MCF 10A (cell line): Measurements from ENCODE around the gene TAS1R3. TPM values are rescaled to one million over a fixed set of nuclear protein-coding genes. Genes with fewer than 3 reads are reported as not detected.

Experiments
- BruUV-seq: library from RNA; stranded (reverse); fragments of 400-500 nt; replicated peaks from 2 replicates; lab custom pipeline; 2021; lab: Mats Ljungman, UMichigan
- CTCF ChIA-PET: fragments of 300-600 bp; sonication (Branson Sonifier 250); formaldehyde crosslinking; extraction: SDS; loops from one replicate; lab custom pipeline; 2021; ENCODE audit warnings: antibody characterized with exemption, inconsistent platforms; lab: Yijun Ruan, JAX
- POLR2A ChIA-PET: fragments of 300-600, 350-650 bp; sonication (Branson Sonifier 250); formaldehyde crosslinking; extraction: SDS; loops from one replicate; lab custom pipeline; 2020; ENCODE audit warnings: antibody characterized with exemption, inconsistent platforms; lab: Yijun Ruan, JAX
- DNase-seq: peaks from one replicate; pipeline ENCODE4 v3.0.0-alpha.2; 2018; ENCODE audit not compliant: unreplicated experiment
- H3K27ac Mint-ChIP-seq: one replicate; pipeline ENCODE4 v1.8.0; 2022; ENCODE audit warnings: mild to moderate bottlenecking, low read depth, mixed read lengths; ENCODE audit not compliant: unreplicated experiment
- H3K27me3 Mint-ChIP-seq: one replicate; pipeline ENCODE4 v1.8.0; 2022; ENCODE audit warnings: mixed read lengths; ENCODE audit not compliant: insufficient read depth, unreplicated experiment
- H3K36me3 Mint-ChIP-seq: one replicate; pipeline ENCODE4 v1.8.0; 2022; ENCODE audit warnings: mild to moderate bottlenecking, moderate library complexity, mixed read lengths; ENCODE audit not compliant: insufficient read depth, unreplicated experiment
- H3K4me1 Mint-ChIP-seq: one replicate; pipeline ENCODE4 v1.8.0; 2022; ENCODE audit warnings: mixed read lengths; ENCODE audit not compliant: insufficient read depth, unreplicated experiment
- H3K4me3 Mint-ChIP-seq: one replicate; pipeline ENCODE4 v1.8.0; 2022; ENCODE audit warnings: mild to moderate bottlenecking, moderate library complexity, mixed read lengths; ENCODE audit not compliant: unreplicated experiment
- H3K9me3 Mint-ChIP-seq: one replicate; pipeline ENCODE4 v1.8.0; 2022; ENCODE audit warnings: mixed read lengths; ENCODE audit not compliant: unreplicated experiment
- CTCF ChIP-seq: fragments of 200-600 bp; IDR thresholded peaks from one replicate; pipeline ENCODE4 v1.8.0; 2022; ENCODE audit warnings: antibody characterized with exemption, mild to moderate bottlenecking; ENCODE audit not compliant: unreplicated experiment
- intact Hi-C: fragments of 100-400 bp; cut with micrococcal nuclease; formaldehyde crosslinking; loops from 2 replicates; pipeline ENCODE4 v1.14.1; 2022
- total RNA-seq: library from RNA; stranded (reverse); gene quantifications from 2 replicates; pipeline ENCODE4 v1.2.3, GENCODE V29; 2022

The TAS1R3 gene
- total RNA-seq, 1 experiment from 2014 or later, result not detected

- intact Hi-C loops, result no loop called here
- Mint-ChIP-seq H3K9me3 (no peaks in the 10 kb centered on the region), H3K4me1 (peaks cover 9% of the 10 kb centered on the region), H3K27me3 (no peaks in the 10 kb centered on the region), H3K4me3 (no peak overlapping the region), H3K27ac (no peak overlapping the region), H3K36me3 (no peaks in the 10 kb centered on the region)
- CTCF ChIA-PET, result interaction anchor here (1.2 to 1.8 kb wide), 2 partner anchors 10 to 142 kb away, joined by 3 to 9 read pairs; no protein-coding TSS in a partner anchor
- BruUV-seq, result no TSS peak
- no peak for TF ChIP-seq CTCF
- no peak for DNase-seq
- POLR2A ChIA-PET, result no interaction called here
These were observed 30.9 kb downstream of the TAS1R3 start for GRCh38 chr1:1361982-1362423.

DNA sequence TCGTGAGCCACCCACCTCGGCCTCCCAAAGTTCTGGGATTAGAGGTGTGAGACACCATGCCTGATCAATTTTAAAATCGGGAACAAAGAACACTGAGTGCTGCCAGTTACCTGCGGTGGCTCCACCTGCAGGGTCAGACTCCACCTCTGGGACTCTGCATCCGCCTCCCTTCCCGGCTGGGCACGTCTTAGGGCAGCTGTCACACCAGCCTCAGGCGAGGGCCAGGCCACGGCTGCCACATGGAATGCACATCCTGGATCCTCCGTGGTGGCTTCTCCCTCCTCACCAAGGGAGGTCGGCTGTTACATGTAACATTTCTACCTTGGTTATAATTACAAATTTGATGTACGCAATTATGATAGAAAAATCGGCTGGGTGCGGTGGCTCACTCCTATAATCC is 33.2 kb downstream of the TAS1R3 start:
- POLR2A ChIA-PET, result interaction anchor here (1.0 to 1.1 kb wide), 2 partner anchors 11 to 35 kb away, joined by 3 to 4 read pairs; partner anchors contain the start of genes AURKAIP1 and CCNL2
- no peak overlapping the region for H3K4me3 Mint-ChIP-seq
- intact Hi-C loops, result no loop called here

DNA sequence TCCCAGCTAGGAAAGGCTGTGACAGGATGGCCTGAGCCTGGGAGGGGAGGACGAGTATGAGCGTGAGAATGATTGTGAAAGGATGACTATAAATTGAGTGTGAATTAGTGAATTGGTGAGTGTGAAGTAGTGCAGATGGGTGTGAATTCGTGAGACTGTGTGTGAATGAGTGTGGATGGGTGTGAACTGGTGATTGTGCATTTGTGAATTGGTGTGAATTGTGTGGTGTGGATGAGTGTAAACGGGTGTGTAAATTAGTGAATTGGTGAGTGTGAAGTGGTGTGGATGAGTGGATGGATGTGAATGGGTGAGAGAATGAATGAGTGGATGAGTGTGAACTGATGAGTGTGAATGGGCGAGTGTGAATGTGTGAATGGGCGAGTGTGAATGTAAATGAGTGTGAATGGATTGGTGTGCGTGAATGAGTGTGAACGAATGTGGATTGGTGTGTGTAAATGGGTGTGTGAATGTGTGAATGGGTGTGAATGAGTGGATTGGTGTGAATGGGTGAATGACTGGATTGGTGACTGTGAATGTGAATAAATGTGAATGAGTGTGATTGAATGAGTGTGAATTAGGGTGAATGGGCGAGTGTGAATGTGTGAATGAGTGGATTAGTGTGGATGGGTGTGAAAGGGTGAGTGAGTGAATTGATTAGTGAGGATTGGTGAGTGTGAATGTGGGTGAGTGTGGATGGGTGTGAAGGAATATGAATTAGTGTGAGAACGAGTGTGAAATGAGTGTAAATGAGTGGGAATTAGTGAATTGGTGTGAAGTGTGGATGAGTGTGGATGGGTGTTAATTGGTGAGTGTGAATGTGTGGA is 35.0 kb downstream of the TAS1R3 start:
- no TSS peak for BruUV-seq
- no peaks in the 10 kb centered on the region for H3K27me3 Mint-ChIP-seq
- peaks cover 2% of the 10 kb centered on the region for H3K4me1 Mint-ChIP-seq
- POLR2A ChIA-PET, result interaction anchor here (1.2 kb wide), 1 partner anchor 9 kb away, joined by 7 read pairs; the partner anchor contains the start of gene AURKAIP1
- no peaks in the 10 kb centered on the region for H3K9me3 Mint-ChIP-seq
- H3K4me3 Mint-ChIP-seq, result no peak overlapping the region
- intact Hi-C loops, result no loop called here
- no peak for DNase-seq
- TF ChIP-seq CTCF, result no peak
- no peak overlapping the region for H3K27ac Mint-ChIP-seq
- peaks cover 4% of the 10 kb centered on the region for H3K36me3 Mint-ChIP-seq
- CTCF ChIA-PET, result interaction anchor here (0.9 kb wide), 1 partner anchor 9 kb away, joined by 4 read pairs; the partner anchor contains the start of gene AURKAIP1

More for the DNA sequence above, 33.2 kb downstream of the TAS1R3 start:
- H3K36me3 Mint-ChIP-seq, result no peaks in the 10 kb centered on the region
- no peak for TF ChIP-seq CTCF
- H3K27ac Mint-ChIP-seq, result no peak overlapping the region
- H3K27me3 Mint-ChIP-seq, result no peaks in the 10 kb centered on the region
- no peak for DNase-seq
- no TSS peak for BruUV-seq
- H3K9me3 Mint-ChIP-seq, result no peaks in the 10 kb centered on the region
- H3K4me1 Mint-ChIP-seq, result peaks cover 9% of the 10 kb centered on the region
- CTCF ChIA-PET, result interaction anchor here (0.6 kb wide), 1 partner anchor 9 kb away, joined by 3 read pairs; no protein-coding TSS in a partner anchor

DNA sequence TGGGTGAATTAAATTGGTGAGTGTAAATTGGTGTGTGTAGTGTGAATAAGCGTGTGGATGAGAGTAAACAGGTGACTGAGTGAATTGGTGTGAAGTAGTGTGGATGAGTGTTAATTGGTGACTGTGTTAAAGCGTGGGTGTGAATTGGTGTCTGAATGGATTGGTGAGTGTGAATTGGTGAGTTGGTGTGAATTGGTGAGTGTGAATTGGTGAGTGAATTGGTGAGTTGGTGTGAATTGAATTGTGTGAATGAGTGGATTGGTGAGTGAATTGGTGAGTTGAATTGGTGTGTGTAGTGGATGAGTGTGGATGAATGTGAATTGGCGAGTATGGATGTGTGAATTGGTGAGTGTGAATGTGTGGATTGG is 35.6 kb downstream of the TAS1R3 start:
- Mint-ChIP-seq H3K36me3 (peaks cover 8% of the 10 kb centered on the region), H3K27me3 (no peaks in the 10 kb centered on the region), H3K9me3 (no peaks in the 10 kb centered on the region), H3K4me3 (no peak overlapping the region), H3K4me1 (no peaks in the 10 kb centered on the region), H3K27ac (no peak overlapping the region)
- BruUV-seq, result no TSS peak
- no peak for DNase-seq
- no peak for TF ChIP-seq CTCF
- POLR2A ChIA-PET, result no interaction called here
- CTCF ChIA-PET, result no interaction called here
- intact Hi-C loops, result no loop called here
